Adipocyte (in vitro differentiated cells): ENCODE data around the gene OSTC.
A peak's percentile ranks its signal among the peaks of the same experiment; 100 is the strongest.

Source experiments
- DNase-seq: peaks from one replicate; pipeline ENCODE4 v3.0.0-alpha.2; 2015; ENCODE audit warnings: low read depth
- H3K27me3 ChIP-seq: replicated peaks from 2 replicates; pipeline ENCODE4 v1.7.0; 2013; ENCODE audit warnings: mild to moderate bottlenecking, low read length, moderate library complexity; ENCODE audit not compliant: control insufficient read depth, insufficient read depth
- H3K36me3 ChIP-seq: 2 replicates; pipeline ENCODE4 v1.7.0; 2013; ENCODE audit warnings: low read length, mild to moderate bottlenecking, moderate library complexity; ENCODE audit not compliant: control insufficient read depth, insufficient read depth, severe bottlenecking
- H3K4me1 ChIP-seq: 2 replicates; pipeline ENCODE4 v1.7.0; 2013; ENCODE audit warnings: mild to moderate bottlenecking, low read length, moderate library complexity; ENCODE audit not compliant: control insufficient read depth, insufficient read depth
- H3K4me3 ChIP-seq: 2 replicates; pipeline ENCODE4 v1.7.0; 2013; ENCODE audit warnings: mild to moderate bottlenecking, low read length, moderate library complexity
- H3K9ac ChIP-seq: 2 replicates; pipeline ENCODE4 v1.7.0; 2013; ENCODE audit warnings: mild to moderate bottlenecking, low read length, moderate library complexity
- H3K9me3 ChIP-seq: 2 replicates; pipeline ENCODE4 v1.7.0; 2013; ENCODE audit warnings: mild to moderate bottlenecking, low read length, moderate library complexity; ENCODE audit not compliant: control insufficient read depth

The OSTC gene

DNA sequence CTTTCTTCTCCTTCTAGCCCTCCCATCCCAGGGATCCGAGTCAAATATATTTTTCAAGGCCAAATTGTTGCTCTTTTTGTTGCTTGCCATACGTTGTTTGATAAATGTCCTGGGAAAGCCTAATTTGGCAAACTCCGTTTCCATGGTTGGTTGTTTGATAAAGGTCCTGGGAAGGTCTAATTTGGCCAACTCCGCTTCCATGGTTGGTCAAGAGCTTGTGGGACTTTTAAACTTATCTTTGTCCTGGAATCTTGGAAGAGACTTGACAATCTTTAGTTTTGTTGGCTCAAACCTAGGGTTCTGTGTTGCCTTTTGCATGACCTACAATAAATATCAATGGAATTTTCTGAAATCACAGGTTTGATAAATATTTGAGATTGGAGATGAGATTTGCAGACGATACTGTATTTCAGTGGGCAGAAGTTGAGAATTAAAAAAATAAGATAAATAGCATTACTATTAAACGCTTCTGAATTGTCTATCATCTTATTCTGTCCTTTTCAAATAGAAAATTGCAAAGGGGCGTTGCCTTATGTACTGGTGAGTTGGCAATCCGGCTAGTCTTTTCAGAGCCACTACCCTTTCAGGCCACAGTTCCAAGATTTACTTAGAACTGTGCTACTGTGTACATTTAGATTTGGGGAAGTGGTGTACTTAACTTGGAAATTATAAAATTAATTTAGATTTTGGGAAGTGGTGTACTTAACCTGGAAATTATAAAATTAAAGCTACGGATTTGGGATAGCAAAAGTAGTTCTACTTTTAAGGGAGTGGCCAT is 804 bp downstream of the OSTC start:
- H3K9me3 ChIP-seq, result no peaks in the 10 kb centered on the region
- peak overlapping the region; percentile 86 for H3K4me3 ChIP-seq
- H3K4me1 ChIP-seq, result peaks cover 19% of the 10 kb centered on the region
- DNase-seq, result peak; percentile 78
- no peaks in the 10 kb centered on the region for H3K27me3 ChIP-seq
- peaks cover 5% of the 10 kb centered on the region for H3K36me3 ChIP-seq
- peak overlapping the region; percentile 94 for H3K9ac ChIP-seq

DNA sequence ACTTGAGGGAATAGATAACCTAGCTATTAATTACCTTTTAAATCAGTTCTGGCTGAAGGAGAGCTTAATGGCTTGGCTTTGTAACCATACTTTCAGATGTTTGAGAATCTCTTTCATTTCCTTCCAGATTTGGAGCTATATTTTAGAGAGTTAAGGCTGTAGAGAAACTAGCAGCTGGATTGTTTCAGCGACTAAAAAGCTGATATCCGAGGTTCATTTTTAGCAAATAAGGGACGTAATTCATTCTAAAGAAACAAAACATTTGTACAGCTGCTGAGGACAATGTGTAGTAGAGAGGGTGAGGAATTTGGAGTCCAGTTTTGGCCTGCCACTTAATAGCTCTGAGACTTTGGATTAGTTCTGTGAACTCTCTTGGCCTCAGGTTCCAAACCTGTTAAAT is 12.2 kb downstream of the OSTC start:
- H3K27me3 ChIP-seq, result no peaks in the 10 kb centered on the region
- no peak overlapping the region for H3K9ac ChIP-seq
- DNase-seq, result no peak
- H3K9me3 ChIP-seq, result no peaks in the 10 kb centered on the region
- H3K36me3 ChIP-seq, result peaks cover 90% of the 10 kb centered on the region
- no peaks in the 10 kb centered on the region for H3K4me1 ChIP-seq
- H3K4me3 ChIP-seq, result no peak overlapping the region

DNA sequence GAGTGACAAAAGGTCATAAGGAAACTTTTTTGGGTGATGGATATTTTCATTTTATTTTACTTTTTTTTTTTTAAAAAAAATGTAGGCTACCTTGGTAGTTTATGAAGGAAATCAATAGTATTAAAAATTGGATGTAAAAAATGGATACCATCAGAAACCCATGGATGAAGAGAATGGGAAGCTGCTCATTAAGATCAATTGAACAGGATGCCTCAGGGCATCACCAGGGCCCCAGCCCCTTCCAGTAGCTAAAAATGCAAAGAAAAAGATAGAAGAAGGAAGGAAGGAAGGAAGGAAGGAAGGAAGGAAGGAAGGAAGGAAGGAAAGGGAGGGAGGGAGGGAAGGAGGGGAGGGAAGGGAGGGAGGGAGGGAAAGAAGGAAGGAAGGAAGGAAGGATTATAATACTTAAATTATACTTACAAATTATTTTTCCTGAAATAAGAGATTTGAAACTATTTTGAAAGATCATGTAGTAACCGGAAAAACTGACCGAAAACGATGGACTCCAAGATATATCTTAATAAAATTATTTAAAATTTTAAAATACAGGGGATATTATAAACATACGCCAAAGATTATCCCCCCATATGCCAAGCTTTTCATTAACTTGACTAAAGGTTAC is 24.1 kb downstream of the OSTC start:
- no peak overlapping the region for H3K4me3 ChIP-seq
- H3K9ac ChIP-seq, result no peak overlapping the region
- DNase-seq, result no peak
- H3K36me3 ChIP-seq, result peaks cover 43% of the 10 kb centered on the region
- H3K9me3 ChIP-seq, result no peaks in the 10 kb centered on the region
- no peaks in the 10 kb centered on the region for H3K4me1 ChIP-seq
- H3K27me3 ChIP-seq, result no peaks in the 10 kb centered on the region

DNA sequence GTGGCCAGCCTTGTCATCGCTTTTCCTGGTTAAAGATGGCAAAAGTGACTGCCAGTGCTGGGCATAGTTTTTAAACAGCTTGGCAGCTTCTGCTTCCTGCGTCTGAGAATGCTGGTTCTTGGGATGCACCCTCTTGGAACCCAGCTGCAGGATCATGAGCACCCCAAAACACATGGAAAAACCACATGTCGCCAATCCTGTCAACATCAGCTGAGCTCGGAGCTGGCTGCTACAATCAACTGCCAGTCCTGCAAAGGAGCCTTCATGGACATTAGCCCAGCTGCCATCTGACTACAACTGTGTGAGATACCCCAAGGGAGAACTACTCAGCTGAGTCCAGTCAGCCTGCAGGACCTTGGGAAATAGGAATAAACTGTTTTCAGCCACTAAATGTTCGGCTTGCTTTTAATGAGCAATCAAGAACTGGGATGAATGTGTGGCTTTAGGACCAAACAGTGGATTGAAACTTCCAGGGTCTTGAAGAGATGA is 31.0 kb downstream of the OSTC start:
- no peaks in the 10 kb centered on the region for H3K9me3 ChIP-seq

DNA sequence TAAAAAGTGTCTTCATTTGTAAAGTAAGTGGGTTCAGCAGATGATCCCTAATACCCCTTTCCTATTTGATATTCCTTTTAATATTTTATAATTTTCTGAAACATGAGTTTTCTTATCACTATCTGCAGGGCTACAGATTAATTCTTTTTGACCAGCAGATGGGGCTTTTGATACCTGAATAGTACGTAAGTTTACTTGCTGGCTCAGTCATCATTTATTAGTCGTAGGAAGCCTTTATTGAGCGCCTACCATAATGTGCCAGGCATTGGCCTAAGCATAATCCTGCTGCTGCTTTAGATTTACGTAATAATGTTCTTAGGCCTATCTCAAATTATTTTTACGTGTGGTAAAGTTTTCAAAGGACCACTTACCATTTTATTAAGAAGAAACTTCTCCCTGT is 33.1 kb downstream of the OSTC start:
- H3K4me3 ChIP-seq, result no peak overlapping the region
- H3K9me3 ChIP-seq, result no peaks in the 10 kb centered on the region
- DNase-seq, result peak; percentile 64
- peaks cover 29% of the 10 kb centered on the region for H3K4me1 ChIP-seq
- no peak overlapping the region for H3K9ac ChIP-seq
- H3K27me3 ChIP-seq, result no peaks in the 10 kb centered on the region
- H3K36me3 ChIP-seq, result peaks cover 5% of the 10 kb centered on the region

More for the DNA sequence above, 31.0 kb downstream of the OSTC start:
- peaks cover 21% of the 10 kb centered on the region for H3K36me3 ChIP-seq
- no peak overlapping the region for H3K9ac ChIP-seq
- no peak for DNase-seq
- no peaks in the 10 kb centered on the region for H3K27me3 ChIP-seq
- peaks cover 25% of the 10 kb centered on the region for H3K4me1 ChIP-seq
- no peak overlapping the region for H3K4me3 ChIP-seq

DNA sequence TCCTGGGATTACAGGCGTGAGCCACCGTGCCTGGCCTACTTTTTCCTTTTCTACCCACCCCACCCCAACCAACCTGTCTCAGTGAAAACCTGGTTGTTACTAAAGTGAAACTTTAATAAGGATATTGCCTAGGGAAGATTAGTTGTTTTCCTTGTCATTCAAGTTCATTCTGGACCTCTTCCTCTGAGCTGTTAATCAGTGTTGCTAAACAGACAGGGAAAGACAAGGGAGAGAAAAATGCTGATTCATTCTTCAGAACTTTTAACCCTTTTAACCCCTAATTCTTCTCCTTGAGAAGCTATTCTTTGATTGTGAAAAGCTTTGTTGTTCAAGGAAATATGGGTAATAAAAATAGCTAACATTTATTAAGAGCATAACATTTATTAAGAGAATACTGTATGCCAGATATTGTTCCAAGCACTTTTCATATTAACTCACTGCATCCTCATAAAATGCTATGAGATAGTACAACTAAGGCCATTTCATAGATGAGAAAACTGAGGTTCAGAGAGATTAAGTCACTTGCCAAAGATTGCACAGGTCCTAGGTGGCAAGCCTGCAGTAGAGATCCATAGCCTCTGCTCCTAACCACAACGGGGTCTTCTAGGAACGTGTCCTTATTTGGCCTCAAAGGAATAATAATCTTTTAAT is 34.8 kb downstream of the OSTC start:
- Histone ChIP-seq H3K4me1 (peaks cover 29% of the 10 kb centered on the region), H3K36me3 (no peaks in the 10 kb centered on the region), H3K27me3 (no peaks in the 10 kb centered on the region), H3K9ac (peak overlapping the region; percentile 29), H3K4me3 (no peak overlapping the region), H3K9me3 (no peaks in the 10 kb centered on the region)
- DNase-seq, result peak; percentile 56

DNA sequence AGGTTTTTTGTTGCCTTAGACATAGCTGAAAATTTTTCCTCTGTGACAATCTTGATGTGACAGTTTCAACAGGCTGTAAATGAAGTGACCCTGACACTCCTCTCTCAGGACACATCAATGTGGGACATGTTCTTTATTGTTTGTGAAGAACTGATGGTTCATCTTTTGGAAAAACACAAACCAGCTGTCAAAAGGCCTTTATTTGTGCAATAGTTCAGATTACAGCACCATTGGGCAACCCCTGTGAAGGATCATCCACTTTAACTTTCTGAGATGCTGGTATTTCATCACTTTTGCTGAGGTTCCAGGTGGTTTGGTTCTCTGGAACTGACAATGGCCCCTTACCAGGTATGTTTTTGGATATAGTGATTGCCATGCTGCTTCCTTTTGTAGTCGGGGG is 40.3 kb downstream of the OSTC start:
- peaks cover 21% of the 10 kb centered on the region for H3K4me1 ChIP-seq
- no peak overlapping the region for H3K4me3 ChIP-seq
- peak; percentile 82 for DNase-seq
- no peaks in the 10 kb centered on the region for H3K36me3 ChIP-seq
- no peak overlapping the region for H3K9ac ChIP-seq
- H3K27me3 ChIP-seq, result no peaks in the 10 kb centered on the region
- H3K9me3 ChIP-seq, result no peaks in the 10 kb centered on the region

DNA sequence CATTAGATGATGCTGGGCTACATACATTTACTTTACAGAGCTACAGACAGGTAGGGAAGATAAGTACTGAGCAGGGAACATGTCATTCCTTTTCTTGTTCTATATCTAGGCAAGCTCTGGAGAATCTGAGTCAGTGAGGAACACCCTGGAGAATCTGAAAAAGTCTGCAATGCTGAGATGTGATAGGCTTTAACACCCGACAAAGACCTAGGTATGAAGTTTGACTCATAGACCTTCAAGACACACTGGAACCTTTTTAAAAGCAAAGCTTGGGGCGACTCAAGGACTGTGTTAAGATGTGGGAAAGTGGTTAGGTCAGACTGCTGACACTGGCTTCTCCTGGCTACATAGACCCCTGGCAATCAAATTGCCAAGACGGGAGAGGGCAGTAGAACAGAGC is 42.8 kb downstream of the OSTC start:
- no peak for DNase-seq
- Histone ChIP-seq H3K27me3 (no peaks in the 10 kb centered on the region), H3K9ac (no peak overlapping the region)

DNA sequence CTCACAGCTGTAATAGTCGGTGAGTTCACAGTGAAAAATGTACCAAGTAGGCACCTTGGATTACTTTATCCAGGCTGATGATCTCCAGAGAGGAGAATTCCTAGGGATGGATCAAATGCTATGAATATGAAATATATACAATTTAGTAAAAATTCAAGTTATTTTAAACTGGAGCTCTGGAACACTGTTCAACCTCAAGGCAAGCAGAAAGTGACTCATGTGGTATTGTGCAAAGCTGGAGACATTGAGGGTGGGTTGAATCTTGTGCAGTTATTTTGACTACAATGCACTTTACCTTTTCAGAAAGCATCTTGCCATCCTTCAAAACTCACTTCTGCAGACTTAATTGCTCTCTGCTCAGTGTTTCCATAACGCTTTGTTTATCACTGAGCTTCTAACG is 43.4 kb downstream of the OSTC start:
- H3K4me1 ChIP-seq, result peaks cover 22% of the 10 kb centered on the region
- H3K27me3 ChIP-seq, result no peaks in the 10 kb centered on the region
- no peak overlapping the region for H3K4me3 ChIP-seq
- H3K36me3 ChIP-seq, result no peaks in the 10 kb centered on the region
- peak; percentile 75 for DNase-seq
- no peaks in the 10 kb centered on the region for H3K9me3 ChIP-seq
- no peak overlapping the region for H3K9ac ChIP-seq

More for the DNA sequence above, 42.8 kb downstream of the OSTC start:
- Histone ChIP-seq H3K36me3 (no peaks in the 10 kb centered on the region), H3K9me3 (no peaks in the 10 kb centered on the region), H3K4me1 (peaks cover 22% of the 10 kb centered on the region), H3K4me3 (no peak overlapping the region)

DNA sequence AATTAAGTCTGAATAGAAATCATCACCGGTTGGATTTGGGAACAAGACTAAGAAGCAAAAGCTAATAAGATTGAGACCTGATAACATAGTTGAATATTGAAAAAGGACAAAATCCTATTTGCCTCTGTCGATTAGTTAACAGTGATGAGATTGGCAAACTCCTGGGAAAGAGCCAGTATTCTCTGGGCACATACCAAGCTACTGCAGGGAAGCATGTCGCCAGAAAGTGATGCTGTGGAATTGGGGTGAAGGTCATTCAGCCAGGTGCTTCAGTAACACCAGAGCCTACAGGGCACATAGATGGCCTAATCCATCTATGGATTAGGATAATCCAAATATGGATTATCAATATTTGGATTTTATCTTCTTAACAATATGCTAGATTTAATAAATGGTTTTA is 44.0 kb downstream of the OSTC start:
- H3K4me1 ChIP-seq, result peaks cover 22% of the 10 kb centered on the region
- no peaks in the 10 kb centered on the region for H3K36me3 ChIP-seq
- DNase-seq, result peak; percentile 30
- H3K9me3 ChIP-seq, result no peaks in the 10 kb centered on the region
- no peak overlapping the region for H3K4me3 ChIP-seq
- H3K9ac ChIP-seq, result no peak overlapping the region
- no peaks in the 10 kb centered on the region for H3K27me3 ChIP-seq

DNA sequence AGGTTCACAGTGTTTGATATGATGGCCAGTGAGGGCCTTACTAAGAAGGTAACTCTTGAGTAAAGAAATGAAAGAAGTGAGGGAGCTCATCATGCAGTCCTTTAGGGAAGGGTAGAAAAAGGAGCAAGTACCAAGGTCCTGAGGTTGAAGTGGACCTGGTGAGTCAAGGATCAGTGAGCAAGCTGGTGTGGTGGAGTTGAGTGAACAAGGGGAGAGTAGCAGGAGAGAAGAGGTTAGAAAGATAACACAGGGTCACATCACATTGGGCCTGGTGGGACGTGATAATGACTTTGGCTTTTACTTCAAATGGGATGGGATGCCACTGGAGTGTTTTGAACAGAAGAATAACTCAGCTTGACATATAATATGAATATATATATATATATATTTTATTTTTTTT is 44.7 kb downstream of the OSTC start:
- Histone ChIP-seq H3K4me3 (no peak overlapping the region), H3K9me3 (no peaks in the 10 kb centered on the region)
- no peak for DNase-seq

More for the DNA sequence above, 44.7 kb downstream of the OSTC start:
- H3K36me3 ChIP-seq, result no peaks in the 10 kb centered on the region
- no peak overlapping the region for H3K9ac ChIP-seq
- H3K27me3 ChIP-seq, result no peaks in the 10 kb centered on the region
- peaks cover 26% of the 10 kb centered on the region for H3K4me1 ChIP-seq
